Measurements from ENCODE around the gene FBXO10.

DNA sequence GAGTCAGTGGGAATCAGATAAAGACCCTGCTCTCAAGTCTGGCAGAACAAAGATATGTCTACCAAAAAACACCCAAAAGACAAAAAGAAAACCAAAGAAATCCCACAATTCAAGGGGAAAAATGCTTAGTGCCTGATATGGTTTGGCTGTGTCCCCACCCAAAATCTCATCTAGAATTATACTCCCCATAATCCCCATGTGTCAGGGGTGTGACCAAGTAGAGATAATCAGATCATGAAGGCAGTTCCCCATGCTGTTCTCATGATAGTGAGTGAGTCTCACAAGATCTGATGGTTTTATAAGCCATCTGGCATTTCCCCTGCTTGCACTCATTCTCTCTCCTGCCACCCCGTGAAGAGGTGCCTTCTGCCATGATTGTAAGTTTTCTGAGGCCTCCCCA lies 13.4 kb downstream of the FBXO10 start:
- TF ChIP-seq, protein P1, sequence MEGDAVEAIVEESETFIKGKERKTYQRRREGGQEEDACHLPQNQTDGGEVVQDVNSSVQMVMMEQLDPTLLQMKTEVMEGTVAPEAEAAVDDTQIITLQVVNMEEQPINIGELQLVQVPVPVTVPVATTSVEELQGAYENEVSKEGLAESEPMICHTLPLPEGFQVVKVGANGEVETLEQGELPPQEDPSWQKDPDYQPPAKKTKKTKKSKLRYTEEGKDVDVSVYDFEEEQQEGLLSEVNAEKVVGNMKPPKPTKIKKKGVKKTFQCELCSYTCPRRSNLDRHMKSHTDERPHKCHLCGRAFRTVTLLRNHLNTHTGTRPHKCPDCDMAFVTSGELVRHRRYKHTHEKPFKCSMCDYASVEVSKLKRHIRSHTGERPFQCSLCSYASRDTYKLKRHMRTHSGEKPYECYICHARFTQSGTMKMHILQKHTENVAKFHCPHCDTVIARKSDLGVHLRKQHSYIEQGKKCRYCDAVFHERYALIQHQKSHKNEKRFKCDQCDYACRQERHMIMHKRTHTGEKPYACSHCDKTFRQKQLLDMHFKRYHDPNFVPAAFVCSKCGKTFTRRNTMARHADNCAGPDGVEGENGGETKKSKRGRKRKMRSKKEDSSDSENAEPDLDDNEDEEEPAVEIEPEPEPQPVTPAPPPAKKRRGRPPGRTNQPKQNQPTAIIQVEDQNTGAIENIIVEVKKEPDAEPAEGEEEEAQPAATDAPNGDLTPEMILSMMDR (IDR thresholded peaks at IDR 0.05), result no peak
- TF ChIP-seq POLR2A (IDR thresholded peaks at IDR 0.05), result no peak

Data from tibial nerve (tissue), 3 donors.